ES-I3 (cell line): ENCODE results near the gene CHKB.
A peak's percentile ranks its signal among the peaks of the same experiment; 100 is the strongest.

ENCODE experiments used
- H3K36me3 ChIP-seq: 2 replicates; pipeline ENCODE4 v1.6.1; 2013; ENCODE audit warnings: mild to moderate bottlenecking, low read length, control low read depth, moderate library complexity; ENCODE audit not compliant: insufficient read depth
- H3K4me1 ChIP-seq: 2 replicates; pipeline ENCODE4 v1.6.1; 2013; ENCODE audit warnings: mild to moderate bottlenecking, control low read depth, low read length; ENCODE audit not compliant: insufficient read depth
- H3K9ac ChIP-seq: 2 replicates; pipeline ENCODE4 v1.6.1; 2013; ENCODE audit warnings: low read depth, mild to moderate bottlenecking, low read length, moderate library complexity
- H3K9me3 ChIP-seq: 2 replicates; pipeline ENCODE4 v1.6.1; 2013; ENCODE audit warnings: mild to moderate bottlenecking, low read length, moderate library complexity; ENCODE audit not compliant: control insufficient read depth, insufficient read depth

Gene CHKB

GRCh38 chr22:50531962-50532674 lies 50.5 kb downstream of the CHKB start:
- Histone ChIP-seq H3K4me1 (no peaks in the 10 kb centered on the region), H3K36me3 (no peaks in the 10 kb centered on the region), H3K9me3 (no peaks in the 10 kb centered on the region), H3K9ac (peak overlapping the region; percentile 66; the same call in 1 of the 2 replicates)

GRCh38 chr22:50531546-50531961 lies 51.1 kb downstream of the CHKB start:
- Histone ChIP-seq H3K36me3 (no peaks in the 10 kb centered on the region), H3K4me1 (no peaks in the 10 kb centered on the region), H3K9me3 (no peaks in the 10 kb centered on the region), H3K9ac (peak overlapping the region; percentile 66)

GRCh38 chr22:50530877-50531545 lies 51.6 kb downstream of the CHKB start:
- Histone ChIP-seq H3K36me3 (no peaks in the 10 kb centered on the region), H3K9ac (peak overlapping the region; percentile 66), H3K4me1 (no peaks in the 10 kb centered on the region), H3K9me3 (no peaks in the 10 kb centered on the region)

- H3K9me3 ChIP-seq: no peaks in the 10 kb centered on the region
- H3K4me1 ChIP-seq: no peaks in the 10 kb centered on the region
- H3K36me3 ChIP-seq: no peaks in the 10 kb centered on the region
- H3K9ac ChIP-seq: peak overlapping the region; percentile 66; the same call in 1 of the 2 replicates
Observed at GRCh38 chr22:50530580-50530876, 52.1 kb downstream of the CHKB start.

GRCh38 chr22:50529897-50530579 lies 52.6 kb downstream of the CHKB start, which contains the start of gene TYMP:
Gene TYMP (minus strand): TSS chr22:50530012. CDS start chr22:50529709, 303 bp downstream.
- peak within 1 kb of the TSS; percentile 66 for H3K9ac ChIP-seq
- H3K9me3 ChIP-seq: no peaks in the 10 kb centered on the region
- no peaks in the 10 kb centered on the region for H3K4me1 ChIP-seq
- H3K36me3 ChIP-seq: no peaks in the 10 kb centered on the region

GRCh38 chr22:50529416-50529896 lies 53.2 kb downstream of the CHKB start:
- no peaks in the 10 kb centered on the region; the same call in 1 of the 2 replicates for H3K4me1 ChIP-seq
- peak overlapping the region; percentile 66; the same call in 1 of the 2 replicates for H3K9ac ChIP-seq
- no peaks in the 10 kb centered on the region for H3K9me3 ChIP-seq
- H3K36me3 ChIP-seq: no peaks in the 10 kb centered on the region
